ENCODE results near the gene DIP2C.
"Not testable (repeated sequence)": the region's sequence is repeated elsewhere in the genome, so short reads cannot be mapped to it uniquely, and the experiment has no call there.

DIP2C gene

DNA sequence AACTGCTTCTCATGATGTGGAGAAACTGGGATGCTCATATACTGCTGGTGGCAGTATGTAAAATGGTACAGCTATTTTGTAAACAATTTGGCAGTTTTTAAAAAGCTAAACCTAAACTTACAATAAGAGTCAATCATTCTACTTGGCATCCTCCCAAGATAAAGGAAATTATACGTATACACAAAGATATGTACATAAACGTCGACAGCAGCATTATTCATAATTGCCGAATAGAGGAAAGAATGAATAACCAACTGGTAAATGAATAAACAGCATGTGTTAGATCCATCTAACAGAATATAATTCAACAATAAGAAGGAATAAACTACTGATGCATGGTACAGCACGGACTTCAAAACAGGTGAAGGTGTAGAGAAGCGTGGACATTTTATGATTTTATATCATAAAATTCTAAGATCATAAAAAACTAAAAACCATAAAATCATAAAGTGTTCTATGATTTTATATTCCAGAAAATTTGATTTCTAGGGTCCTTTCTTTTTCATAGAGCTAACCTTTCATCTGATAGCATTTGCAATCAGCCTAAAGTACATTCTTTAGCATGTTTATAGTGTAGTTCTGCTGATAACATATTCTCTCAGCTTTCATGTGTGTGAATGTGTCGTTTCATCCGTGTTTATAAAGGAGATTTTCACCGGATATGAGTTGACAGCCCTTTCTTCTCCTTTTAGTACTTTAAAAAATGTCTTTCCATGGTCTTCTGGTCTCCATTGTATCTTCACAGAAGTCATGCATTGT lies 261.5 kb downstream of the DIP2C start:
- DNase-seq: peak in 1 of 2 experiments; percentile 65

DNA sequence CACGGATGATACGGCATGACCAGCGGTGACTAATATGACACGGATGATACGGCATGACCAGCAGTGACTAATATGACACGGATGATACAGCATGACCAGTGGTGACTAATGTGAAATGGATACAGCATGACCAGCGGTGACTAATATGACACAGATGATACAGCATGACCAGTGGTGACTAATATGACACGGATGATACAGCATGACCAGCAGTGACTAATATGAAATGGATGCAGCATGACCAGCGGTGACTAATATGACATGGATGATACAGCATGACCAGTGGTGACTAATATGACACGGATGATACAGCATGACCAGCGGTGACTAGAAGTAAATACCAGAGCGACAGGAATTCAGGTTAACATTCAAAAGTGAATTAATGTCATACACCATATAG lies 264.1 kb downstream of the DIP2C start:
- DNase-seq: not testable (repeated sequence)

DNA sequence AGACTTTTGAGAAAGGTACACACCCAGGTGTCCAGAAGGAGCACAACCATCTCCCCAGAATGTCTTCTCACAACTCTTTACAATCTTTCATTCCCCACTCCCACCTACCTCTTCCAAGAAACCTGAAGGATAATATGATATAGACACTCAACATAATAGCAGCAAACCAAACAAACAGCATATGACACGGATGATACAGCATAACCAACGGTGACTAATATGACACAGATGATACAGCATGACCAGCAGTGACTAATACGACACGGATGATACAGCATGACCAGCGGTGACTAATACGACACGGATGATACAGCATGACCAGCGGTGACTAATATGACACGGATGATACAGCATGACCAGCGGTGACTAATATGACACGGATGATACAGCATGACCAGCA lies 264.7 kb downstream of the DIP2C start:
- not testable (repeated sequence) for DNase-seq

DNA sequence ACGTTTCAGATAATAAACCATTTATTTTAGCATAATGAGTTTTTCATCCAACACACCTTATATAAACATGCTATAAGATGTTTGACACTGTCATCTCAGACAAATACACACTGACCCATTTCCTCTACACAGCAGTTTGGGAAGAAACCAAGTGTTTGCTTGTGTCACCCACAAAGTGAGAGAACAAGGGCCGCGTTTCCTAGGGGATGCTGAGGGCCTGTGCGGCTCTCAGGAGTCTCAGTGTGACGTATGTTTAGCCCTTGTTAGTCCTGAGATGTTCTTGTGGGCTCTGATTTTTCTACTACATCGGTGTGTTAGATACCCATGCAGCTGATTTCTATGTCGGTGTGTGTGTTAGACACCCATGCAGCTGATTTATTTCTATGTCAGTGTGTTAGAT lies 266.3 kb downstream of the DIP2C start:
- DNase-seq: no peak

DNA sequence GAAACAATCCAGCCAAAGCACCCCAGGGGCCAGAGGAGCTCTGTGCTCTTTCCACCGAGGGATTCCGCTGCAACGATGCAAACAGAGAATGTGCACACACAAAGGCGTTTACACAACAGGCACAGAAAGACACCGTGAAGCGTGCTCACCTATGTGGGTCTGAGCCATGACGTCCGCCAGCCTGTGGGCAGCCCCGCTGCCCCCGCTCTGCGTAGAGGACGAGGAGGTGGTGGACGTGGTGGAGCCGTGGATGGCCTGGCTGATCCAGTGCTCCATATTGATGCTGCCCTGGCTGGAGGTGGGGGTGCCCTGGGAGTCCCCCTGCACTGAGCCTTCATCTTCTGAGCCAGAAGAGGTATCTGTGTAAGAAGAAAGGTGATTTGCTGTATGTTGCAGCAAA lies 266.8 kb downstream of the DIP2C start:
- no peak for DNase-seq

DNA sequence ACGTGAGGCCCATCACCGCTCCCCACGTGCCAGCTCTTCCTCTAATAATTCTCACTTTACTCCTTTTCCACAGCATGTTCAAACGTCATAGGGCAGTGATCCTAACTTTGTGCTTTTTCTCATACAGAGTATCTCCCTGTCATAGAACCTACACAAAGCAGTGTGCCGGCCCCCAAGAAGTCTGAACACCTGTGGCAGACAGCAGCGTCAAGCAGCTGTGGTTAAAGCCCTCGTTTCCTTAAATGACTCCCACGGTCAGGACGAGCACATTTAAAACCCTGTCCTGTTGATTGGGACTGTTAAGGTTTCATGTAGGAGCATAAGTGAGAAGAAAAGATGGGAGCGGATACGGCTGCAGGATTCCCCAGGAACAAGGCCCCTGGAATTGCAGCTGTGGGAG lies 267.2 kb downstream of the DIP2C start:
- DNase-seq: no peak

DNA sequence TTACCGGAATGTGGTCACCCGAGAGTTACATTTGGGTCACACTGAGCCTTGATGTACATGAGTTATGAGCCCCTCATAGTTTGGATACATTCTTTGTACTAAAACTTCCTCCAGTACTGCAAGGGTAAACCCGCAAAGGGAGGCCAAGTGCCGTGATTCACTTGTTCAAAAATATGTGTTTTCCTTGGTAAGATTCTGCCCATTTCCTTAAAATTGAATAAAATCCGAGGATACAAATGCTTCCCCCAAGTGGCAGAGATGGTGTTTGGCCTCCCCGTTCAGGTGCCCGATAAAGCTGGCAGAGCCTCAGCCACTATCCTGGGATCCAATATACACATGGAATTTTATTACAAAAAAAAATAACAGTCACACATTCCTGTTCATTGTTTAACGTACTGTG lies 268.3 kb downstream of the DIP2C start:
- DNase-seq: no peak

DNA sequence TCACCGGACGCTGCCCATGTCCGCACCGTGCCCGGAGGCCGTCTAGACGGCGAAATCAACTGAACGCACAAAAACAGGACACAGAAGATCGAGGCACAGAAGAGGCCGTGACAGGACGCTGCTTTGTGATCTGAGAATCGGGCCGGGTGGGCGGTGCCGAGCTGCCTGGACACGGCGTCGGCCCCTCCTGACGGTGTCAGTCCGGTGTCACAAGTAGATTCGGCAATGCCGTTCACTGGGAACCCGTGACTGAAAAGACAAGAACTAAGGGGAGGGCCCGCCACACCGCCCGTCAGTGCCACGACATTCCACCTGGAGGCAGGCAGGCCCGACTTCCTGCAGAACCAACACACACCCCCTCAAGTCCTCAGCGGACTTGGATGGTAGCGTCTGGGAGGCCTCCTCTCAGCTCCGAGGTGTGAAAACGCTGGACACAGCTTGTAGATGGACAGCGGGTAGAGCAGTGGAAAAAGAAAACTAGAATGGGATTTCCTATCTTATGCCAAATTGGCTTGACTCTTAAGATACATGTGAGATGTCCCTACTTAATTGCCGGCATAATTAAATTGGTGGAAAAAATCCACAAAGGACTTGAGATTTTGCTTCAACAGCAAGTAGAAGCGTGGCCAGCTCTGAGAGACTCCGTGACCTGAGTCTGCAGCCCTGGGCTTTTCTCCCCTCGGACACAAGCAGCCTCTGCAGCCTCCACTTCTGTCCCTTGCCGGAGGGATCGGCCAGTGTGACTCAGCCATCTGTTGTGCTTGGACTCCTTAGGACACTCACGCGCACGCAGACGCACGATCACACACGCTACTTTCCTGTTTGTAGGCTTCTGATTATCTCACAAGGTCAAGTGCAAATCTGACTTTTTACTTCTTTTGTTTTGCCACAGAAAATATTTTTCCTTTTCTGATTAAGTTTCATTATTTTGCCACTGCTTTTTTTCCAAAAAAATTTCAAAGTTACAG lies 269.0 kb downstream of the DIP2C start:
- no peak for DNase-seq

DNA sequence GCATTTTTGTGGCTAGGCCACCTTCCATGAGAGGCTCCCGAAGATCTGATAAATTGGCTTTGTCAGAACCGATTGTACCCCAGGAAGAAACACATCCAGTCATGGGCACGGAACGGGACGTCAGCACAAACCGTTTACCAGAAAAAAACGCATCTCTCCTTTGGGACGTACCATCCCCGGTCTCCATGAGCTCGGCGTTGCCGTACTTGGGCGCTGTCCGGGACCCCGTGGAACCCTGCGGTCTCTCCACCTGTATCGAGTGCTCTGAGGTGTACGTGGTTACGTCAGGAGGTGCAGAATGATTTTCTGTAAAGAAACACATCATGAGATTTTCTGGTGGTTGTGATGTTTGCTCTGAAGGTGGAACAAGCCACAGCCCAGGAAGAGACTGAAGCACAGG lies 270.6 kb downstream of the DIP2C start:
- no peak for DNase-seq

DNA sequence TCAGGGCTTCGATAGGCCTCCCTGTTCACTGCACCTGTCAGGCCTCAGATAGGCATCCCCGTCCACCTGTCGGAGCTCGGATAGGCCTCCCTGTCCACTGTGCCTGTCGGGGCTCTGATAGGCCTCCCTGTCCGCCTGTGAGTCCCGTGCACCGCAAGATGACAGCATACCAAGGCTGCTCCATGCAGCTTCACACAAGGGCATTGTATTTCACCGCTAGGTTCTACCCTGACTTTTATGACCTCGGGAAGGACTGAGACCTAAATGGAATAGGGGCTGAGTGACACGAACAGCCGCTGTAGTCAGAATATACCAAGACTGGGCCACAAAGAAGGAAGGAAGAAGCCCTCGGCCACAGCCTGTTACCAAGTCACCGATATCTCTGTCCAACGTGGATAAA lies 271.2 kb downstream of the DIP2C start:
- DNase-seq: no peak

DNA sequence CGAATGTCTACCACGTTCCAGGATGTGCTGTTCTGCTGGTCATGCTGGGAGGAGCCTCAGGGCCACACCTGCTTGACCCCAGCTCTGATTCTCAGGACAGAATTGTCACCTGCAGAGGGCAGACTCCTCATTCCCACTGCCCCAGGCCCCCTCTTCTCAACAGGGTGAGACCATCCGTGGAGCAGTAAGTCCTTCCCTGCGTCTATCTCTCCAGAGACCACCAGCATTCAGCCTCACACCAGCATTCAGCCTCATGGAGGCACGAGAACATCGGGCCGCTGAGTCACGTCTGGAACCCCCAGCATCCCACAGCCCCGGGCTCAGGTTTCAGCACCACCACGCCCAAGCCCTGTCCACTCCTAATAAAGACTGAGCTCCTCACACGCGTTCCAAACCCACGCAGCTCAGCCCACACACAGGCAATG lies 273.4 kb downstream of the DIP2C start:
- DNase-seq: no peak

DNA sequence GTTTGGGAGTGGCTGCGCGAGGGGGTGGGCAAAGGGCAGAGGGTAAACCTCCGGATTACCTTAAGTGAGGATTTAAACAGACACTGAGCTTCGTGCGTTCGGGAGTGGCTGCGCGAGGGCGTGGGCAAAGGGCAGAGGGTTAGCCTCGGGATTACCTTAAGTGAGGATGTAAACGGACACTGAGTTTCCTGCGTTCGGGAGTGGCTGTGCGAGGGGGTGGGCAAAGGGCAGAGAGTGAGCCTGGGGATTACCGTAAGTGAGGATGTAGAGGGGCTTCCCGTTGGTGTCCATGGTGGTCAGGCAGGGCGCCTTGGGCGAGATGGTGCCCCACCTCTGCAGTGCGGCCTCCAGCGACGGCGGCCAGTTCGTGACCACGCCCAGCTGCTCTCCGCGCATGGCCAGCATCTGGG lies 275.8 kb downstream of the DIP2C start:
- DNase-seq: no peak

DNA sequence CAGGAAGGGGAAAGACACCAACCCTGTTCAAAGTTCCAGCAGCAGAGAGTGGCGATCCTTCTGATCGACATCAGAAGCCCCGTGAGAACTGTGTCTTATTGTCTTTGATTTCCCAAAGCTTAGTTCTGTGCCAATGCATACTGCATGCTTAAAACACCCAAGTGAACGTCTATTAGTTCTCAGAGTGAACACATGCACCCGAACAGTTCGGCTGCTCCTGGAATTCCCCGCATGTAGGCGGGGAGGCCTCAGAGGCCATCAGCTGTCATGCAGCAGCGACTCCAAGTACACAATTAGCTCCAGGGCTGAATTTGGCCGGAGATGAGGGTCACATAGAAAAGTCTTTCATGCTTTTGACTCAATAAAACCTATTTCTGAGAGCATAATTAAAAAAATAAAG lies 277.4 kb downstream of the DIP2C start:
- no peak for DNase-seq

DNA sequence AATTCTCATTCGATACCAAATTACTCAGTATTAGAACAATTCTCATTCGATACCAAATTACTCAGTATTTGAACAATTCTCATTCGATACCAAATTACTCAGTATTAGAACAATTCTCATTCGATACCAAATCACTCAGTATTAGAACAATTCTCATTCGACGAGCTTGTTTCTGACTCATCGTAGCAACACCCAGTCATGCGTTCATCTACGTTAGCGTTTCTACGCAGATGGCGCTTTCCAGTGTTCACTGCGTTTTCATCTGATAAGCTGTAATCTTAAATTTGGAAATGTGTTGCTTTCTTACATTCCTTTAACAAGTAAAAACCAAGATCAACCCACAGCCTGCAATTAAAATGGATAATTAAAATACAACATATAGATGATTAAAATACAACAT lies 277.9 kb downstream of the DIP2C start:
- no peak for DNase-seq

DNA sequence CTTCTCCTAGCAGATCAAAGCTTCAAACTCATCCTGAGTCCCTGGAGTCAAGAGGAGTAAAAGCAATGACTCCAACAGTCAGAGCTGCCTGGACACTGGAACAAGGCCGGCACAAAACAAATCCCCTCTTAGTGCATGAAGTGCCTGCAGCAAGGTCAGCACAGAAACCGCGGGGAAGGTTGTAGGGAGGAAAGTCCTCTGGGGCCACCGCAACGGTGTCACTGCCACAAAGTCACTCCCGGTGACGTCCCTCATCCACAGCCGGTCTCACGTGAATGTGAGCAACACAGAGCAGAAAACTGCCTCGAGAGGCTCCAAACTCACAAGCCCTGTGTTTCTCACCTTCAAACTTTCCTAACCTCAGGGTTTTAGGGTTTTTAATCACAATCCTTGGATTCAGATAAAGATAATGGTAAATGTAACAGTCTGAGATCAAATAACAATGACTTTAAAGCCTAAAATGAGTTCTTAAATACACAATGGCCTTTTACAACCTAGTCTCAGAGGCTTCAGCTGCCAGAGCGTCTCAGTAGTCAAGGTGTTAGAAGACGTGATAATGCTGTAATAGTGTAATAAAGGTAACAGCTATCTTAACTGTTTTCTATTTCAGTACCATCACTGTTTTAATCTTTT lies 279.9 kb downstream of the DIP2C start:
- DNase-seq: no peak

DNA sequence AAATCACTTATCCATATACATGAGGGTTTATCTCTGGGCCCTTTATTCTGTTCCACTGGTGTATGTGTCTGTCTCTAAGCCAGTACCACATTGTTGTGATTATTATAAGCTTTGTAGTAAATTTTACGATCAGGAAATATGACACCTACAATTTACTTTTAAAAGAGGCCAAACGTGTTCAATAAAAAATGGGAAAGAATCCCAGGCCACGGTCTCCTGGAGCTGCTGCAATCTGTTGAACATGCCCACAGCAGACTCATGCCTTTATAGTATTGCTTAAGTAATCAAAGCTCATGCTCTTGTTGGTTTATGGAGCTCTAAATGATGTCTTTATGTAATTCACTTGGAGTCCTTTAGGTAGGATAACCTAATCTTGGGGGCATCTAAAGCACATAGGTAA lies 281.2 kb downstream of the DIP2C start:
- DNase-seq: peak; percentile 14 to 54

DNA sequence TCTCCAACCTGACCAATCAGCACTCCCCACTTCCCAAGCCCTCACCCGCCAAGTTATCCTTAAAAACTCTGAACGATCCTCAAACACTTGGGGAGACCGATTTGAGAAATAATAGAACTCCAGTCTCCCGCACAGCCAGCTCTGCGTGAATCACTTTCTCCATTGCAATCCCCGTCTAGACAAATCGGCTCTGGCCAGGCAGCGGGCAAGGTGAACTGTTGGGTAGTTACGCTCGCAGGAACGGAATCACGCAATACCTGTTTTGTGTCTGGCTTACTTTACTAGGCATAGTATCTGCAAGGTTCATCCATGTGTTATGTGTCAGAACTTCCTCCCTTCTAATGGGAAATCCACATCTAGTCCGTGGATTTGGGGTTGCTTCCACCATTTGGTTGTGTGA lies 282.5 kb downstream of the DIP2C start:
- DNase-seq: no peak

DNA sequence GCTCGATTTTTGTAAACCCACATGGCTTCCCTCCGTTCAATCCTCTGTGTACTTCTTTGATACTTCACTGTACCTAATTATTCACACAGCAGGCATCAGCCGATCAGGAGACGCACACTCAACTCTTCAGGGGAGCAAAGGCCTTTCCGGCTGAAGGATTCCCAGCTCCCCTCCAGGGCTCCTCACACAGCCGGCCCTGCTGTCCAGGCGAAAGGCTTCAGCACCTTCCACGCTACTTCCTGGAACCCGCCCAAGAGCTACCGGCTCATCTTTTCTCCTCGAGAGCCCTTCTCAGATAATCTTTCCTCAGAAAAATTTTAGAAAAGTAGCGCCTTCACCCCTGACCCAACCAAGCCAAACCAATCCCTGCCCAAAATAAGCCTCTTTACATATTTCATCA lies 283.8 kb downstream of the DIP2C start:
- DNase-seq: no peak

DNA sequence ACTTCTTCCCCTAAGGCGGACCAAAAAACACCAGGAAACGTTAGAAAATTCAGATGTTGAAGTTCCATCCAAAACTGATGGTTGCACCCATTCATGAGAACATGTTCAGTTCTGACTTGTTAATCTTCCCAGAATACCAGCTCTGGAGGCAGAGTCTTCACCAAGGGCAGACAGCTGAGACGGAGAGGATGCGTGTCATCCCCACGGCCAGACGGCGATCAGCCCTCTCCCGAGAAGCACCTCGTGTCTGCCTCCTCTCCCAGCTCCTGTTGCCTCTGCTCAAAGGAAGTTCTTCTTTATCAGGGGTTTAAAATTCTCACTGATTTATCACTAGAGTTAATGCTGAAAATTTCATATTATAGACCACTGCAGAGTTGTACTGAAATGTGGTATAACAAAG lies 284.5 kb downstream of the DIP2C start:
- DNase-seq: no peak

DNA sequence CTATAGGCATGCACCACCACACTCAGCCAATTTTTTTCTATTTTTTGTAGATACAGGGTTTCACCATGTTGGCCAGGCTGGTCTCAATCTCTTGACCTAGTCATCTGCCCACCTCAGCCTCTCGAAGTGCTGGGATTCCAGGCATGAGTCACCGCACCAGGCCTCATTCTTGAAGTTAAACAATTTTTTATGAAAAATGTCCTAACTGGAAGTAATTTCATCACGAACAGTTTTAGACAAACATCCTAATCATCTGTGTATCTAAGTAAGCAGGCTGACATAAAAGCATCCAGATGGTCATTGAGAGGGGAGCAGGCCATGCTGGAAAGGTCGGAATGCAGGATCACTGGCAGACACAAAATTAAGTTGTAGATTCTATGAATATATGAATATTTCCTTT lies 285.1 kb downstream of the DIP2C start:
- DNase-seq: no peak

DNA sequence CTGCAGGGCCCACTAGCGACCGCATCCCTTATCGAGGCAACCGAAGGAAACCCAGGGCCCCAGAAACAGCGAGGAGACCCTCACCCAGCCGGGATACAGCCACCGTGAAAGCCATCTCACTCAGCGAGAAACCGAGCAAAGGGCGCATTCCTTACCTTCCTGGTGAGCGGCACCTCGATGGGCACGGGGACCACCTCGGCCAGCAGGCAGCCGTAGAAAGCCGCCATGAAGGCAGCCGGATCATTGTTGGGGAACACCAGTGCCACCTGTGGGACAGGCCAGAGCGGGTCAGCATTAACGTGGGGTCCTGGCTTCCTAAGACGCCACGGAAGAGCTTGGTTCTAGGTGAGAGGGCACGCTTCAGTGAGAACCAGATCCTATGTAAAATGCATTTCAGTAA lies 290.5 kb downstream of the DIP2C start:
- DNase-seq: no peak

DNA sequence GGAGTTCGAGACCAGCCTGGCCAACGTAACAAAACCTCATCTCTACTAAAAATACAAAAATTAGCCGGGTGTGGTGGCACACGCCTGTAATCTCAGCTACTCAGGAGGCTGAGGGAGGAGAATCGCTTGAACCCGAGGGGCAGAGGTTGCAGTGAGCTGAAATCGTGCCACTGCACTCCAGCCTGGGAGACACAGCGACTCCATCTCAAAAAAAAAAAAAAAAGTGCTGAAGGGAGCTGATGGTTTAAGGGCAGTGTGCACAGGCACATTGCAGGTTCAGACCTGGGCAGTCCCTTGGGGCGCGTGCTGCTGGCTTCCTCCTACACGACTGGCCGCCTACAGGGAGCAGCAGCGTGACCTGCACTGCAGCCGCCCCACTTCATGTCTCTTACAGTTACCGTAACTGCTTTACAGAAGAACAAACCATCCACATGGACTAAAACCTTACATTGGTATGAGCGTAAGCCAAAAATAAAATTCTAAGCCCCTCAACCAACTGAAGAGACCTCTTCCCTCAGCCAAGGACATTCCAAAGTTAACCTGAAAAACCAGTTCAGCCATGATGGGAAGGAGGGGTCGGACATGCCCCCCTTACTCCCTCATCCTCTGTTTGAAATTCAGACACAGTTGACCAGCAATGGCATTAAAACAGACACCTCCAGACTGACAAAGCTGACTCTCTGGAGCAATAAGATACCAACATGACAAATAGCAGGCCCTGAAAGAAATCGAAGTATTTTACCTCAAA lies 292.0 kb downstream of the DIP2C start:
- DNase-seq: no peak
